GM13977 (cell line): Measurements from ENCODE around the gene BOLA1.

Source experiments
- DNase-seq: peaks from one replicate; pipeline ENCODE4 v3.0.0; 2012; ENCODE audit warnings: low spot score
- CTCF ChIP-seq: IDR thresholded peaks from 2 replicates; pipeline ENCODE4 v1.5.1; 2012; ENCODE audit warnings: mild to moderate bottlenecking, control low read depth; ENCODE audit not compliant: insufficient read depth; ENCODE audit errors: extremely low read depth, missing control alignments
- in situ Hi-C: fragments of 300-500 bp; cut with MboI; formaldehyde crosslinking; loops from one replicate; pipeline ENCODE4 v1.12.0; 2022; ENCODE audit warnings: low sequenced_read_pairs, low pct_unique_long_range_greater_than_20kb, mixed read lengths, inconsistent platforms; ENCODE audit not compliant: unreplicated experiment

BOLA1 gene

DNA sequence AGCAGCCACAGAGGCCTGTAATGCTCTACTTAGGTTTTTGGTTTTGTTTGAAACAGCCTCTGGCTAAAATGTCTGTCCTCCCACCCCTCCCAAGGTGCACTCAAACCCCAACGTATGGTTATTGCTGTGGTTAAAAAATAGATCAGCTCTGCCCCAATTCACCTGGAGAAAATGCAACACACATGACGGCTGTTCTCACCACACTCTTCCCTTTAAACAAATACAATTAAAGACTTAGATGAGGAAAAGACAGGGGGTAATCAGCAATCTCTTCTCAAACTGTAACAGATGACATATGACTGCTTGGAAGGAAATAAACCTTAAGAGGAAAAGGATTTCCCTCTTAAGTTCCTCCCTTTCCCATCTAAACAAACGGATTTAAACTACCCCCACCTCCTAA lies 43.5 kb downstream of the BOLA1 start:
- no peak for DNase-seq
- in situ Hi-C loops: no loop called here

DNA sequence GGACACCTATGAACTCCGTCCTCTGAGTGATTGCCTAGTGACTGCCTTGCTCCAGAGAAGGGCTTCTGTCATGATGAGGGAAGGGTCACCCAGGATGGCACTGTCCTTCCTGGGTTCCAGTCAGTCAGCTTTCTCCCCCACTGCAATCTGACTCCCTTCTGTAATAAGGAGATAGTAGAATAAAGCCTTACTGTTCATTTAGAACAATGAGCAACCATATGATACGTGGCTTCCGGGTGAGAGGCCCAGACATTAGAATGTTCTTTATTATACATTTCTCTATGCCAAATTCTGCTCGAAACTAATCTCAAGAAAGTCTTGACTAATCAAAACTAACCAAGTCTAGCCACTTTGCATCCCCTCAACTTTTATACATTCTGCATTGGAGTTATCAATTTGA lies 45.8 kb downstream of the BOLA1 start:
- in situ Hi-C loops: no loop called here
- TF ChIP-seq CTCF: no peak
- no peak for DNase-seq

More for the DNA sequence above, 43.5 kb downstream of the BOLA1 start:
- no peak for TF ChIP-seq CTCF

GRCh38 chr1:149949911-149950310 lies 50.5 kb downstream of the BOLA1 start:
- no peak for TF ChIP-seq CTCF
- in situ Hi-C loops: no loop called here

More at GRCh38 chr1:149949911-149950310, 50.5 kb downstream of the BOLA1 start:
- no peak for DNase-seq
